ENCODE measurements around the gene TAF8. TPM values are rescaled to one million over a fixed set of nuclear protein-coding genes. Genes with fewer than 3 reads are reported as not detected.

The TAF8 gene
- total RNA-seq, 1 experiment from 2014 or later, result 34.0 TPM

DNA sequence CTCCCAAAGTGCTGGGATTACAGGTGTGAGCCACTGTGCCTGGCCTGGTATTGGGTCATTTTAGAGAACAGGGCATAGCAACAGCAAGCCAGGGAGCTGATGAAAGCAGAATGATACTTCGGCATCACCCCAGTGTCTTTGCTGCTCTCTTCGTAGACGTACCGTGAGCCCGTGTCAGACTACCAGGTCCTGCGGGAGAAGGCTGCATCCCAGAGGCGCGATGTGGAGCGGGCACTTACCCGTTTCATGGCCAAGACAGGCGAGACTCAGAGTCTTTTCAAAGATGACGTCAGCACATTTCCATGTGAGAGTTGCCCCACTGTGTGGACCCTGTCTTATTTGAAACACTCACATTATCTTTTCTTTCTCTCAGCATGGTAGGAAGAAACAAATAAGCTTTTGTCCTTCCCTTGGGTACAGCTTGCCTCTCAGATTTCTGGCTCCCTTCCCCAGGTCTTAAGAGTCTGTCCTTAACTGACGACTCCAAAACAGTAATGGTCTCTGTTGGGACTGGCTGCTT, 15.9 kb downstream of the TAF8 start:
- no peak overlapping the region for H3K27ac Mint-ChIP-seq (ENCODE audit: unreplicated experiment)
- H3K9me3 Mint-ChIP-seq (ENCODE audit: low read depth, unreplicated experiment), result no peaks in the 10 kb centered on the region
- DNase-seq, result no peak
- no TSS peak for BruUV-seq (replicated peaks)
- H3K36me3 Mint-ChIP-seq (ENCODE audit: insufficient read depth, unreplicated experiment), result peaks cover 19% of the 10 kb centered on the region
- TF ChIP-seq, protein P1, sequence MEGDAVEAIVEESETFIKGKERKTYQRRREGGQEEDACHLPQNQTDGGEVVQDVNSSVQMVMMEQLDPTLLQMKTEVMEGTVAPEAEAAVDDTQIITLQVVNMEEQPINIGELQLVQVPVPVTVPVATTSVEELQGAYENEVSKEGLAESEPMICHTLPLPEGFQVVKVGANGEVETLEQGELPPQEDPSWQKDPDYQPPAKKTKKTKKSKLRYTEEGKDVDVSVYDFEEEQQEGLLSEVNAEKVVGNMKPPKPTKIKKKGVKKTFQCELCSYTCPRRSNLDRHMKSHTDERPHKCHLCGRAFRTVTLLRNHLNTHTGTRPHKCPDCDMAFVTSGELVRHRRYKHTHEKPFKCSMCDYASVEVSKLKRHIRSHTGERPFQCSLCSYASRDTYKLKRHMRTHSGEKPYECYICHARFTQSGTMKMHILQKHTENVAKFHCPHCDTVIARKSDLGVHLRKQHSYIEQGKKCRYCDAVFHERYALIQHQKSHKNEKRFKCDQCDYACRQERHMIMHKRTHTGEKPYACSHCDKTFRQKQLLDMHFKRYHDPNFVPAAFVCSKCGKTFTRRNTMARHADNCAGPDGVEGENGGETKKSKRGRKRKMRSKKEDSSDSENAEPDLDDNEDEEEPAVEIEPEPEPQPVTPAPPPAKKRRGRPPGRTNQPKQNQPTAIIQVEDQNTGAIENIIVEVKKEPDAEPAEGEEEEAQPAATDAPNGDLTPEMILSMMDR (IDR thresholded peaks at IDR 0.05; ENCODE audit: unreplicated experiment), result no peak
- H3K27me3 Mint-ChIP-seq (ENCODE audit: unreplicated experiment), result no peaks in the 10 kb centered on the region
- intact Hi-C loops (cut with micrococcal nuclease; ENCODE audit: unreplicated experiment), result no loop called here
- CTCF ChIA-PET, result no interaction called here
- H3K4me3 Mint-ChIP-seq (ENCODE audit: low read depth, unreplicated experiment), result no peak overlapping the region
- H3K4me1 Mint-ChIP-seq (ENCODE audit: low read depth, unreplicated experiment), result no peaks in the 10 kb centered on the region

DNA sequence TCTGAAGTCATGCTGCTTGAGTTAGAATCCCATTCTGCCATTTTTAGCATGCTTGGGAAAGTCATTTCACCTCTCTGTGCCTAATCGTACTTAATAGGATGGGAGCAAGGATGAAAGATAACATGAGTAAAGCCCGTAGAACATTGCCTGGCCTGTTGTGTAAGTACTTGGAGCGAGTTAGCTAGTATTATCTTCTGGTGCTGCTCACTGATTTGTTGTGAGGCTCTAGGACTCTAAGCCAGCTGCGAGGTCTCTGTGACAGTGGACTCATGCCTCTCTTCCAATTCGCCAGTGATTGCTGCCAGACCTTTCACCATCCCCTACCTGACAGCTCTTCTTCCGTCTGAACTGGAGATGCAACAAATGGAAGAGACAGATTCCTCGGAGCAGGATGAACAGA, 17.8 kb downstream of the TAF8 start:
- Mint-ChIP-seq H3K36me3 (ENCODE audit: insufficient read depth, unreplicated experiment) (peaks cover 7% of the 10 kb centered on the region), H3K4me3 (ENCODE audit: low read depth, unreplicated experiment) (no peak overlapping the region), H3K9me3 (ENCODE audit: low read depth, unreplicated experiment) (no peaks in the 10 kb centered on the region), H3K27ac (ENCODE audit: unreplicated experiment) (no peak overlapping the region), H3K4me1 (ENCODE audit: low read depth, unreplicated experiment) (no peaks in the 10 kb centered on the region), H3K27me3 (ENCODE audit: unreplicated experiment) (no peaks in the 10 kb centered on the region)
- no peak for DNase-seq
- CTCF ChIA-PET, result interaction anchor here (0.6 kb wide), 2 partner anchors 263 to 678 kb away, joined by 4 to 5 read pairs; partner anchors contain the start of gene TBCC
- intact Hi-C loops (cut with micrococcal nuclease; ENCODE audit: unreplicated experiment), result no loop called here
- BruUV-seq (replicated peaks), result no TSS peak
- TF ChIP-seq, protein P1 (IDR thresholded peaks at IDR 0.05; ENCODE audit: unreplicated experiment), result no peak

DNA sequence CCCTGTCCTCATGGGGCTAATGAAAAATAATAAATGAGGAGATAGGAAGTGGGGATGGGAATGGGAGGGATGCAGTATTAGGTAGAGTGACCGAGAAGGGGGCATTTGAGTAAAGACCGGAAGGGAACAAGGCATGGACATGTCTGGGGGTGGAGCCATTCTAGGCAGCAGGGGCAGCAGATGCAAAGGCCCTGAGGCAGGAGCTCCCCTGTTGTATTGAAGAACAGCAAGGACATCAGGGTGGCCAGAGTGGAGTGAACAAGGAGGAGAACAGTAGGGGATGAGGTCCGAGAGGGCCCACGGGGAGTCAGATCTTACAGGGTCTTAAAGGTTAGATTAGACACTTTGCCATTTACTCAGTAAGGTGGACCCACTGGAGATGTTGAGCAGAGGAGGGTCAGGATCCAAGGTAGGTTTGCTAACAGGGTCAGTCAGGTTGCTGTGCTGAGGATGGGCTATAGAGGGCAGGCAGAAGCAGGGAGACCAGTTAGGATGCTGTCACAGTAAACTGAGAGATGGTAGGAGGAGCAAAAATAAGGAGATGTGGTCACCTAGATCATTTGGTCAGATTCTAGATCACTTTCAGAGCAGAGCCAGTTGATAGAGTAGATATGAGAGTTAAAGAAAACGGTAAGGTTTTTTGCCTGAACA, 18.7 kb downstream of the TAF8 start:
- no TSS peak for BruUV-seq (replicated peaks)
- Mint-ChIP-seq H3K27ac (ENCODE audit: unreplicated experiment) (no peak overlapping the region), H3K4me1 (ENCODE audit: low read depth, unreplicated experiment) (no peaks in the 10 kb centered on the region), H3K4me3 (ENCODE audit: low read depth, unreplicated experiment) (no peak overlapping the region), H3K36me3 (ENCODE audit: insufficient read depth, unreplicated experiment) (peaks cover 8% of the 10 kb centered on the region), H3K9me3 (ENCODE audit: low read depth, unreplicated experiment) (no peaks in the 10 kb centered on the region), H3K27me3 (ENCODE audit: unreplicated experiment) (no peaks in the 10 kb centered on the region)
- TF ChIP-seq, protein P1 (IDR thresholded peaks at IDR 0.05; ENCODE audit: unreplicated experiment), result no peak
- intact Hi-C loops (cut with micrococcal nuclease; ENCODE audit: unreplicated experiment), result no loop called here
- DNase-seq, result no peak
- CTCF ChIA-PET, result no interaction called here

DNA sequence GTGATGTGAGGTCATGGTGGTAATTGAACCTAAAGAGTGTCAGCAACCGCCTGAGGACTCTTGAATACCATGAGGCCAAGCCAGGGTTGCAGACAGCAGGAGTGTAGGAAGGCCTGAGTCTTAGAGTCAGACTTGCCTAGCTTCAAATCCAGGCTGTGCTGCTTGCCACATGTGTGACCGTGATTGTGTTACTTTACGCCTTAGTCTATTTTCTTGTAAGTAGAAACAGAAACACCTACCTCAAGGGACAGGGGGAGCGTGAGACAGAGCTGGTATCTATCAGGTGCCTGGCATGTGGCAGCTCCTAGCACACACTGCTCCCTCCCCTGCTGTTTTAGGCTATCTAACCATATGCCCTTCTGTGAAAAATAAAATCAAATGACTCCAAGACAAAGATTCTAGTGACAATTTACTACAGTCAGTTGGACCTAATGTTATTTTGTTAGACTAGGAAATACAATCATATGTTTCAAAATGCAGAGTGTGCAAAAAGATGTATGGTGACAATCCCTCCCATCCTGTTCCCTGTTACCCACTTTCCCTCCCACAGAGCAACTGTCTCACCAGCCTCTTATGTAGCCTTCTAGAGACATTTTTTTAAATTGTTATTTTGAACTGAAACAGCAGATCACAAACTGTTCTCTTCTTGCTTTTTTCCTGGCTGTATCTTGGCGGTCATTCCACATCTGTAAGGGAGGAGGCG, 21.7 kb downstream of the TAF8 start:
- intact Hi-C loops (cut with micrococcal nuclease; ENCODE audit: unreplicated experiment), result loop anchor here (10.0 kb wide), 1 partner anchor 473 kb away; no protein-coding TSS in a partner anchor
- CTCF ChIA-PET, result no interaction called here
- no TSS peak for BruUV-seq (replicated peaks)
- no peaks in the 10 kb centered on the region for H3K4me1 Mint-ChIP-seq (ENCODE audit: low read depth, unreplicated experiment)
- no peak overlapping the region for H3K4me3 Mint-ChIP-seq (ENCODE audit: low read depth, unreplicated experiment)
- no peaks in the 10 kb centered on the region for H3K27me3 Mint-ChIP-seq (ENCODE audit: unreplicated experiment)
- no peak overlapping the region for H3K27ac Mint-ChIP-seq (ENCODE audit: unreplicated experiment)
- no peaks in the 10 kb centered on the region for H3K9me3 Mint-ChIP-seq (ENCODE audit: low read depth, unreplicated experiment)
- TF ChIP-seq, protein P1 (IDR thresholded peaks at IDR 0.05; ENCODE audit: unreplicated experiment), result no peak
- DNase-seq, result no peak
- H3K36me3 Mint-ChIP-seq (ENCODE audit: insufficient read depth, unreplicated experiment), result peaks cover 12% of the 10 kb centered on the region
